HG02973 (cell line): Measurements from ENCODE around the gene OPN4.

Experiments used
- ATAC-seq: cut with Tn5 transposase; IDR thresholded peaks from one replicate; pipeline ENCODE4 v1.9.1; 2021; ENCODE audit warnings: moderate library complexity; ENCODE audit not compliant: unreplicated experiment

Gene OPN4

DNA sequence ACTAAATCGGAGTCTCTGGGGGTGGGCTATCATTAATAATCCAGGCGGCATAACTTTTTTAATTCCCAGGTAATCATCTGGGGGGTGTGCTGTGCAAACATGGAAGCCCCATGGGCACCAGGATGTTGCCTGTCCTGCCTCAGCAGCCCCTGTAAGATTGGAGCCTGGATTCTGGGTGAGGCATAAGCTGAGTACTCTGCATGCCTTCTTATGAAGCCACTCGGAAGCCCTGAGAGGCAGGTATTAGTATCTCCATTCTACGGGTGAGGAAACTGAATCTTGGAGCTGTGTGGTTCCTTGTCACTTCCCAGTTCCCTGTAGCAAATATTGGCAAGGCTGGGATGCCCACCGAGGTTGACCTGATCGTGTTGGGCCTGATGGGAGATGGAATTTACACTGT lies 7.4 kb upstream of the OPN4 start:
- no peak for ATAC-seq

DNA sequence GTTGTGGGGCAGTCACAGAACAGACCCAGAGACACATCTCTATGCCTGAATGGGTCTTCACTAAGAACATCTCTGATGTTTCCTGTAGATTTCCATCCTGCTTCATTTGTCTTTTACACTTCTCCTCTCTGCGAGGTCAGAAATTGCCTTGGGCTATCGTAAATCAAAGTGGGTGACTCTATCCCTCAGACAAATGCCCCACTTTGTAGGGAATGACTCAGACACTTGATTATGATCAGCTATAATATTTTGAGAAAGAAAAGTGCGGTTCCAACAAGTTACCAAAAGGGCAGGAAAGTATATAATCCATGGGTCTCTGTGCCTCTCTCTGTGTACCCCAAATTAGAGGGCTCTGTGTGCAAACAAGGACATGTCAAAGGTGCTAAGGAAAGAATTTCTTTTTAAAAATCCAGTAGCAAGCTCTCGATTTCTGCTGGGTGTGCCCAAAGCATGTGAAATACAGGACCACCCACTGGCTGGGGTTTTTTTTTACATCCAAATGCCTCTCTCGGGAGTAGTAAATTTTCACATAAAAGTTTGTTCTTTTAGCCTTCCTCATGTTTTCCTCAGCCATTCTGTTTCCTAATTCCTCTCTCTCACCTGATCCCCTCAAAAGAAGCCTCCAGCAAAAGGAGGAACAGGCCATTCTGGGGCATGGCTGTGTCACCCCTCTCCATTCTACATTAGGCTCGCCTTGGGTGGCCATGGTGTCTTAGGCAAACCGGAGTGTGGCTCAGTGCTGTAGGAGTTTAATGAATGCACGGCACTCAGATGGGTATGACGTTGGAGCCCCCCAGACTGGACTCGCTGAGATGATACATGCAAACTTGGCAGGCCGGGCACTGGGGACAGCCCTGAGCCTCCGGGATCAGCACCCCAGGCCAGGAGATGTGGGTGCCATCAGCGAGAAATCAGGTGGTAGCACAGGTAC lies 6.3 kb upstream of the OPN4 start:
- no peak for ATAC-seq

GRCh38 chr10:86648704-86649427 lies 5.5 kb upstream of the OPN4 start:
- no peak for ATAC-seq

GRCh38 chr10:86649471-86650150 lies 4.7 kb upstream of the OPN4 start:
- no peak for ATAC-seq

- no peak for ATAC-seq
Observed at GRCh38 chr10:86650151-86650550, 4.2 kb upstream of the OPN4 start.

- ATAC-seq, result no peak
Observed at GRCh38 chr10:86651021-86651471, 3.3 kb upstream of the OPN4 start.

DNA sequence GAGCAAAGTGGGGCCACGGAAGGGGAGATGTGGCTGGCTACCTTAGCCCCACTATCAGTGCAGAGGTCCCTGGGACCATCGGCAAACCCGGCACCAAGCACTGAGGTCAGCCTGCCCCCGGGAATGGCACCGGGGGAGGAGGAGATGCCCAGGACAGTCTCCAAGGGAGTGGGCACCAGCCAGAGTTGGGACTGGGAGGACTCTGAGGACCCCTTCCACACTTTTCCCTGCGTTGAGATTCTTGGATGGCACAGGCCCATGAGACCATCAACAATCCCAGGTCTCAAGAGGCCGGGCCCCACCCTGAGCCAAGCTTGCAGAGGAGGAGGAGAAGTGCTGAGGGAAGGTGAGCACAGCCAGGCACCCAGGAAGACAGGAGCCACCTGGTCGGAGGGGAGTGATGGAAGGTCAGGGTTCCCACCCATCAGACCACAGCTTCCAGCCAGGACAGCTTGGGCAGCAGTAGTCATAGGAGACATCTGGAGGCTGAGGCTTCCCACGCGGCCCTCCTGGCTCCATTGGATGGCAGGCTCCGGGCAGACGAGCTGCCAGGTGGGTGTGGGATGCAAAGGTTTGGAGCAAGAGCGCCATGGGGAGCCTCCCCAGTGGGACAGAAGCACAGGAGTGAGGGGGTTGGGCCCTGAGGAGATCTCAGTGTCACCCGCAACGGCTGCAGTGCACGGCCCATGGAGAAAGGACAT lies 2.6 kb upstream of the OPN4 start:
- no peak for ATAC-seq

GRCh38 chr10:86652361-86653202 lies 1.8 kb upstream of the OPN4 start:
- no peak for ATAC-seq

- ATAC-seq, result no peak
Observed at GRCh38 chr10:86653379-86653778, 968 bp upstream of the OPN4 start.

- ATAC-seq, result no peak
Observed at GRCh38 chr10:86653987-86654386, 360 bp upstream of the OPN4 start.

DNA sequence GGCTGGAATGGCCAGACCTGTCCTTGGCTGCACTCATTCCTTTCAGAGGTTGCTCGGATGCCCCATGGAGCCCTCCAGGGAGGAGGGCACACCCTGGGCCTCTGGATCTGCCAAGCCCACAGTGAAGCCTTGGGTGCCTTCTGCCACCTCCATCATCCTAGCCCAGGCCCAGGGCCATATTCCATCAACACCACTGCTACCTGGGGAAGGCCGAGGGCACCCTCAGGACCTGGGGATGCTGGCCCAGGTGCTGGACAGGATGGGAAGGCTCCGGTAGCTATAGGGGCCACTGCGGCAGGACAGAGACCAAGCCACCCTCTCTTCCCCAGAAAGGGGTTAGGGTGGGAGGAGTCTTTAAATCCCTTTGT lies 810 bp downstream of the OPN4 start:
- no peak for ATAC-seq

GRCh38 chr10:86655596-86655995 lies 1.2 kb downstream of the OPN4 start:
- ATAC-seq, result no peak

DNA sequence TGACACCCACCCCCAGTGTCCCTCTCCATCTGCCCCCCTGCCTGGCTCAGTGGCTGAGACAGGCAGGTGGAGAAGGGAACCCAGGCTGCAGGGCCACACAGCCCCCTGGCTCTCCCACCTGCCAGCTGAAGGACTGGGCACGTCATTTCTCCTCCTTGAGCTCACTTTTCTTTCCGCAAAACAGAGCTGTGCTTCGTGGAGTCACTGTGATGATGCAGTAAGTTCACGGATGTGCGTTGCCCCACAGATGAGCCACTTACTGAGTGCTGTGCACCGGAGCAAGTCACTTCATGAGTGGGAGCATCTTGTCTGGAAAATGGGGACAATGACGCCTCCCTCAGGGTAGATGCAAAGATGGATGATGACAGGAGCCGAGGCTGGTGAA lies 2.7 kb downstream of the OPN4 start:
- ATAC-seq, result no peak

DNA sequence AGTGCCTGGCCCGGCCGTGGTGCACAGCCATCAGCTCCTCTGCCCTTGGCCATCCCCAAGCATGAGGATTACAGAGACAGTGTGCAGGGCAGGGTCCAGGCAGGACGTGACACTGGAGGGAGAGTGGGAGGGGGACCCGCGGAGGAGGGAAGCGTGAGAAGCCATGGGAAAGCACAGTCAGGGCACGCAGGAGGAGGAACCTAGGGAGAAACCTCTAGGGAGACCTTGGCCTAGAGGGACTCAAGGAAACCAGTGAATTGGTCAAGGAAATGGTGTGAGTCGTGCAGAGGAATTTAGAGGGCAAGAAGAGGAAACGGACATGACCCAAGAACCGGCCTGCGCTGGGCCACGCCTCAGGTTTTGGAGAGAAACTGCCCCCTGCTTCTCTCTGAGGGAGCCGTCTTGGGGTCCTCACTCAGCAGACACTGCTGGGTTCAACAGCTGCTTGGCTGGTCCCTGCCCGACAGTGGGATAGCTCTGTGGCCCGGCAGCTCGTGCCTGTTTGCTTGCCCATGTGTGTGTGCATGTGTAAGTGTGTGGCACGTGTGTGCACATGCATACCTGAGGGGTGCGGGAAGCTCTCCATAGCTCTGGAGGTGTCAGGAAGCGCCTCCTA lies 3.2 kb downstream of the OPN4 start:
- no peak for ATAC-seq

DNA sequence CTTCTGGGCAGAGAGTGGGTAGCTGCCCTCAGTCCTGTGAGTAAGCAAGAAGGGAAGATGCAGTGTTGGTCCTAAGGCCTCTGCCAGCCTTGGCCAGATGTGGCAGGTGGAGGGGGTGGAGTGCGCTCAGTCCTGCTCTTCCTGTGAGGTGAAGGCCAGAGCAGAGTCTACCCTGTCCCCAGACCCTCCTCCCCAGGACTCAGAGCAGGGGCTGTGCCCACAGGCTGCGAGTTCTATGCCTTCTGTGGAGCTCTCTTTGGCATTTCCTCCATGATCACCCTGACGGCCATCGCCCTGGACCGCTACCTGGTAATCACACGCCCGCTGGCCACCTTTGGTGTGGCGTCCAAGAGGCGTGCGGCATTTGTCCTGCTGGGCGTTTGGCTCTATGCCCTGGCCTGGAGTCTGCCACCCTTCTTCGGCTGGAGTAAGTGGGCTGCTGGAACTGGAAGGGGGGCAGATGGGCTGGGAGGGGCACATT lies 4.0 kb downstream of the OPN4 start:
- ATAC-seq, result no peak

- no peak for ATAC-seq
Observed at GRCh38 chr10:86658751-86659150, 4.4 kb downstream of the OPN4 start.

- no peak for ATAC-seq
Observed at GRCh38 chr10:86659161-86659691, 4.9 kb downstream of the OPN4 start.

- ATAC-seq, result no peak
Observed at GRCh38 chr10:86659721-86660453, 5.5 kb downstream of the OPN4 start.
